Panc1 (cell line): ENCODE data around the gene CDH23. TPM values are rescaled to one million over a fixed set of nuclear protein-coding genes. Genes with fewer than 3 reads are reported as not detected.

Experiments
- ATAC-seq: fragments of 200-7000 bp; cut with Tn5 transposase; 2 replicates; pipeline ENCODE4 v1.9.1; 2020; ENCODE audit warnings: mild to moderate bottlenecking, moderate library complexity
- BruUV-seq: library from RNA; stranded (reverse); fragments of 400-500 nt; replicated peaks from 2 replicates; lab custom pipeline; 2021; lab: Mats Ljungman, UMichigan
- CTCF ChIA-PET: fragments of 300-600 bp; sonication (Branson Sonifier 250); formaldehyde crosslinking; loops from one replicate; lab custom pipeline; 2022; ENCODE audit warnings: antibody characterized with exemption; lab: Charles Lee
- POLR2A ChIA-PET: fragments of 300-600 bp; sonication (Branson Sonifier 250); formaldehyde crosslinking; loops from one replicate; lab custom pipeline; 2022; ENCODE audit warnings: antibody characterized with exemption; lab: Charles Lee
- DNase-seq: peaks from one replicate; pipeline ENCODE4 v3.0.0-alpha.2; 2010; ENCODE audit warnings: low read depth, low spot score
- H3K27ac ChIP-seq: 2 replicates; pipeline ENCODE4 v1.5.1; 2011; ENCODE audit warnings: mild to moderate bottlenecking, low read length, inconsistent platforms
- H3K27me3 ChIP-seq: fragments of 200-500 bp; sonication (Bioruptor generic); 2 replicates; pipeline ENCODE4 v1.6.0; 2014; ENCODE audit warnings: low read length, inconsistent platforms; ENCODE audit not compliant: control insufficient read depth, insufficient read depth
- H3K36me3 ChIP-seq: fragments of 200-500 bp; sonication (Bioruptor generic); 2 replicates; pipeline ENCODE4 v1.5.1; 2014; ENCODE audit warnings: inconsistent platforms, mild to moderate bottlenecking, low read length, moderate library complexity; ENCODE audit not compliant: control insufficient read depth, insufficient read depth
- H3K4me1 ChIP-seq: 2 replicates; pipeline ENCODE4 v1.5.1; 2011; ENCODE audit warnings: inconsistent platforms, mild to moderate bottlenecking, low read length, moderate library complexity; ENCODE audit not compliant: control insufficient read depth, insufficient read depth
- H3K4me3 ChIP-seq, 2 experiments: 2 replicates each; pipeline ENCODE4 v1.5.1; 2011 to 2012; ENCODE audit warnings: low read depth in 2 of 2, low read length in 2 of 2, mild to moderate bottlenecking in 2 of 2, inconsistent platforms in 1 of 2, moderate library complexity in 1 of 2
- H3K9me3 ChIP-seq: fragments of 200-500 bp; sonication (Bioruptor generic); 2 replicates; pipeline ENCODE4 v1.5.1; 2014; ENCODE audit warnings: low read depth, mild to moderate bottlenecking, inconsistent platforms, low read length, moderate library complexity; ENCODE audit not compliant: control insufficient read depth, insufficient read depth
- POLR2AphosphoS5 ChIP-seq: IDR thresholded peaks from 2 replicates; pipeline ENCODE4 v1.6.1; 2012; ENCODE audit warnings: mild to moderate bottlenecking, low read depth, low read length, moderate library complexity
- SIN3A ChIP-seq: IDR thresholded peaks from 2 replicates; pipeline ENCODE4 v1.6.1; 2012; ENCODE audit warnings: low read depth, mild to moderate bottlenecking, low read length, moderate library complexity, borderline replicate concordance; ENCODE audit not compliant: insufficient read depth
- TCF7L2 ChIP-seq: IDR thresholded peaks from 2 replicates; pipeline ENCODE4 v1.6.1; 2011; ENCODE audit warnings: mild to moderate bottlenecking, low read depth, low read length, inconsistent platforms
- in situ Hi-C: cut with HindIII; loops from 2 replicates; pipeline ENCODE4 v1.10.0; 2016; ENCODE audit warnings: low sequenced_read_pairs, low pct_unique_long_range_greater_than_20kb
- intact Hi-C: fragments of 100-400 bp; cut with micrococcal nuclease; formaldehyde crosslinking; loops from one replicate; pipeline ENCODE4 v1.10.0; 2022; ENCODE audit not compliant: unreplicated experiment
- total RNA-seq: library from RNA; stranded (reverse); gene quantifications from one replicate; pipeline ENCODE4 v1.2.1, GENCODE V29; 2021; ENCODE audit not compliant: unreplicated experiment
- TF ChIP-seq, protein P1 (sequence below), 2 experiments: IDR thresholded peaks; 2 replicates each; pipeline ENCODE4 v1.6.1; 2011 to 2012; ENCODE audit warnings: low read depth in 2 of 2, control low read depth in 1 of 2, low read length in 1 of 2, mild to moderate bottlenecking in 1 of 2, moderate library complexity in 1 of 2; ENCODE audit not compliant: insufficient read depth in 1 of 2
- TF ChIP-seq, protein P2 (sequence below): fragments of 450-650 bp; IDR thresholded peaks from 2 replicates; pipeline ENCODE4 v1.5.1; 2017; ENCODE audit warnings: mild to moderate bottlenecking

Gene CDH23
- total RNA-seq, 1 experiment from 2014 or later, result 2.7 TPM

DNA sequence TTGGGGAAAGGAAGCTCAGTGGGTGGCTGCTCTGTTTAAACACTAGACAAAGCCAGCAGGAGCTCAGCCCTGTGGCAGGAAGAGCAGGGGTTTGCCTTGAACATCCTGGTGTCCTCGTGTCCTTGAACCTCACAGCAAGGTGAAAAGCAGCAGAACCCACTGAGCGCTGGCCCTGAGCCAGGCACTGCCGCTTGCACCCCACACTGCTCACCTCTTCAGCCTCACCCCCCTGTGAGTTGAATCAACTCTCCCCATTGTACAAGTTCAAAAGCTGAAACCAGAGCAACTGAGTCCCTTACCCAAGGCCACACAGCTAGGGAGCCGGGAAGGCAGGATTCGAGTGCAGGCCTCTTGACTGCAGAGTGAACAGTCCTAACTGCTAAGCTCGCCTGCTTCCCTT, 45.6 kb upstream of the CDH23 start:
- CTCF ChIA-PET, result interaction anchor here (0.6 kb wide), 1 partner anchor 52 kb away, joined by 3 read pairs; no protein-coding TSS in a partner anchor
- no peak for ATAC-seq
- no peak overlapping the region for H3K4me3 ChIP-seq
- TF ChIP-seq, protein P1, sequence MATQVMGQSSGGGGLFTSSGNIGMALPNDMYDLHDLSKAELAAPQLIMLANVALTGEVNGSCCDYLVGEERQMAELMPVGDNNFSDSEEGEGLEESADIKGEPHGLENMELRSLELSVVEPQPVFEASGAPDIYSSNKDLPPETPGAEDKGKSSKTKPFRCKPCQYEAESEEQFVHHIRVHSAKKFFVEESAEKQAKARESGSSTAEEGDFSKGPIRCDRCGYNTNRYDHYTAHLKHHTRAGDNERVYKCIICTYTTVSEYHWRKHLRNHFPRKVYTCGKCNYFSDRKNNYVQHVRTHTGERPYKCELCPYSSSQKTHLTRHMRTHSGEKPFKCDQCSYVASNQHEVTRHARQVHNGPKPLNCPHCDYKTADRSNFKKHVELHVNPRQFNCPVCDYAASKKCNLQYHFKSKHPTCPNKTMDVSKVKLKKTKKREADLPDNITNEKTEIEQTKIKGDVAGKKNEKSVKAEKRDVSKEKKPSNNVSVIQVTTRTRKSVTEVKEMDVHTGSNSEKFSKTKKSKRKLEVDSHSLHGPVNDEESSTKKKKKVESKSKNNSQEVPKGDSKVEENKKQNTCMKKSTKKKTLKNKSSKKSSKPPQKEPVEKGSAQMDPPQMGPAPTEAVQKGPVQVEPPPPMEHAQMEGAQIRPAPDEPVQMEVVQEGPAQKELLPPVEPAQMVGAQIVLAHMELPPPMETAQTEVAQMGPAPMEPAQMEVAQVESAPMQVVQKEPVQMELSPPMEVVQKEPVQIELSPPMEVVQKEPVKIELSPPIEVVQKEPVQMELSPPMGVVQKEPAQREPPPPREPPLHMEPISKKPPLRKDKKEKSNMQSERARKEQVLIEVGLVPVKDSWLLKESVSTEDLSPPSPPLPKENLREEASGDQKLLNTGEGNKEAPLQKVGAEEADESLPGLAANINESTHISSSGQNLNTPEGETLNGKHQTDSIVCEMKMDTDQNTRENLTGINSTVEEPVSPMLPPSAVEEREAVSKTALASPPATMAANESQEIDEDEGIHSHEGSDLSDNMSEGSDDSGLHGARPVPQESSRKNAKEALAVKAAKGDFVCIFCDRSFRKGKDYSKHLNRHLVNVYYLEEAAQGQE (IDR thresholded peaks at IDR 0.05; ENCODE audit: insufficient read depth in 1 of 2, low read depth in 2 of 2, low read length in 1 of 2), result no peak
- no peak for TF ChIP-seq POLR2AphosphoS5
- TF ChIP-seq TCF7L2, result no peak
- no peak for TF ChIP-seq SIN3A
- TF ChIP-seq, protein P2, sequence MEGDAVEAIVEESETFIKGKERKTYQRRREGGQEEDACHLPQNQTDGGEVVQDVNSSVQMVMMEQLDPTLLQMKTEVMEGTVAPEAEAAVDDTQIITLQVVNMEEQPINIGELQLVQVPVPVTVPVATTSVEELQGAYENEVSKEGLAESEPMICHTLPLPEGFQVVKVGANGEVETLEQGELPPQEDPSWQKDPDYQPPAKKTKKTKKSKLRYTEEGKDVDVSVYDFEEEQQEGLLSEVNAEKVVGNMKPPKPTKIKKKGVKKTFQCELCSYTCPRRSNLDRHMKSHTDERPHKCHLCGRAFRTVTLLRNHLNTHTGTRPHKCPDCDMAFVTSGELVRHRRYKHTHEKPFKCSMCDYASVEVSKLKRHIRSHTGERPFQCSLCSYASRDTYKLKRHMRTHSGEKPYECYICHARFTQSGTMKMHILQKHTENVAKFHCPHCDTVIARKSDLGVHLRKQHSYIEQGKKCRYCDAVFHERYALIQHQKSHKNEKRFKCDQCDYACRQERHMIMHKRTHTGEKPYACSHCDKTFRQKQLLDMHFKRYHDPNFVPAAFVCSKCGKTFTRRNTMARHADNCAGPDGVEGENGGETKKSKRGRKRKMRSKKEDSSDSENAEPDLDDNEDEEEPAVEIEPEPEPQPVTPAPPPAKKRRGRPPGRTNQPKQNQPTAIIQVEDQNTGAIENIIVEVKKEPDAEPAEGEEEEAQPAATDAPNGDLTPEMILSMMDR, result no peak
- no peaks in the 10 kb centered on the region for H3K9me3 ChIP-seq
- DNase-seq, result no peak
- in situ Hi-C loops, result no loop called here
- 0 out of 2 replicates have a peak, but pooled peaks cover 3% of the 10 kb centered on the region for H3K4me1 ChIP-seq
- no peak overlapping the region for H3K27ac ChIP-seq
- no peaks in the 10 kb centered on the region for H3K36me3 ChIP-seq
- no TSS peak for BruUV-seq
- intact Hi-C loops, result no loop called here
- no peaks in the 10 kb centered on the region for H3K27me3 ChIP-seq
- POLR2A ChIA-PET, result no interaction called here

GRCh38 chr10:71351628-71352319, 44.9 kb upstream of the CDH23 start:
- Histone ChIP-seq H3K9me3 (no peaks in the 10 kb centered on the region), H3K4me3 (no peak overlapping the region), H3K27ac (no peak overlapping the region), H3K4me1 (0 out of 2 replicates have a peak, but pooled peaks cover 3% of the 10 kb centered on the region), H3K27me3 (no peaks in the 10 kb centered on the region), H3K36me3 (no peaks in the 10 kb centered on the region)
- ChIA-PET CTCF (no interaction called here), POLR2A (no interaction called here)
- BruUV-seq, result no TSS peak
- ATAC-seq (no peak), DNase-seq (no peak)
- in situ Hi-C loops (no loop called here), intact Hi-C loops (no loop called here)
- TF ChIP-seq, protein P1 (IDR thresholded peaks at IDR 0.05; ENCODE audit: insufficient read depth in 1 of 2, low read depth in 2 of 2, low read length in 1 of 2), result no peak
- TF ChIP-seq POLR2AphosphoS5 (no peak), TCF7L2 (no peak), SIN3A (no peak)
- TF ChIP-seq, protein P2, result no peak
